A549 (cell line): ENCODE results near the gene CORO2B.

Source experiments
- EP300 ChIP-seq, 2 experiments: fragments of >200 bp; sonication (Bioruptor Twin); formaldehyde crosslinking; IDR thresholded peaks; 2 replicates in 1 of 2; 3 replicates in 1 of 2; pipeline ENCODE4 v1.6.1; 2016 to 2017
- MYC ChIP-seq: IDR thresholded peaks from 2 replicates; pipeline ENCODE4 v1.6.1; 2012; ENCODE audit warnings: mild to moderate bottlenecking, inconsistent platforms, low read length, improper control_type of control experiment, borderline replicate concordance
- PHF8 ChIP-seq: fragments of 200-600 bp; sonication (generic); IDR thresholded peaks from 2 replicates; pipeline ENCODE4 v1.6.1; 2016; ENCODE audit warnings: low read depth, mild to moderate bottlenecking, antibody characterized with exemption, moderate library complexity, borderline replicate concordance
- POLR2A ChIP-seq: IDR thresholded peaks from 2 replicates; pipeline ENCODE4 v1.6.1; 2012; ENCODE audit warnings: mild to moderate bottlenecking, low read length
- RAD21 ChIP-seq, 2 experiments: fragments of >200 bp in 1 of 2; sonication (Bioruptor Twin) in 1 of 2; formaldehyde crosslinking in 1 of 2; IDR thresholded peaks in 1 of 2; conservative IDR thresholded peaks in 1 of 2; 2 replicates in 1 of 2; 3 replicates in 1 of 2; pipeline ENCODE4 v1.6.1; 2012 to 2018; ENCODE audit warnings: inconsistent platforms in 1 of 2
- TP53 ChIP-seq: fragments of 250-450 bp; sonication (Bioruptor Pico); IDR thresholded peaks from 2 replicates; pipeline ENCODE4 v1.5.0; 2021; ENCODE audit warnings: mild to moderate bottlenecking, moderate library complexity
- TF ChIP-seq, protein P1 (sequence below): fragments of >200 bp; sonication (Bioruptor Twin); formaldehyde crosslinking; IDR thresholded peaks from 3 replicates; pipeline ENCODE4 v1.5.1; 2016
- TF ChIP-seq, protein P2 (sequence below): fragments of 200-600 bp; sonication (generic); IDR thresholded peaks from 2 replicates; pipeline ENCODE4 v1.6.1; 2016; ENCODE audit warnings: antibody characterized with exemption, mild to moderate bottlenecking, moderate library complexity
- TF ChIP-seq, protein P3 (sequence below): fragments of 250-450 bp; sonication (Bioruptor Pico); IDR thresholded peaks from 2 replicates; pipeline ENCODE4 v1.5.0; 2021; ENCODE audit warnings: mild to moderate bottlenecking, moderate library complexity, borderline replicate concordance
- TF ChIP-seq, protein P4 (sequence below): IDR thresholded peaks from 2 replicates; pipeline ENCODE4 v1.6.1; 2012

DNA sequence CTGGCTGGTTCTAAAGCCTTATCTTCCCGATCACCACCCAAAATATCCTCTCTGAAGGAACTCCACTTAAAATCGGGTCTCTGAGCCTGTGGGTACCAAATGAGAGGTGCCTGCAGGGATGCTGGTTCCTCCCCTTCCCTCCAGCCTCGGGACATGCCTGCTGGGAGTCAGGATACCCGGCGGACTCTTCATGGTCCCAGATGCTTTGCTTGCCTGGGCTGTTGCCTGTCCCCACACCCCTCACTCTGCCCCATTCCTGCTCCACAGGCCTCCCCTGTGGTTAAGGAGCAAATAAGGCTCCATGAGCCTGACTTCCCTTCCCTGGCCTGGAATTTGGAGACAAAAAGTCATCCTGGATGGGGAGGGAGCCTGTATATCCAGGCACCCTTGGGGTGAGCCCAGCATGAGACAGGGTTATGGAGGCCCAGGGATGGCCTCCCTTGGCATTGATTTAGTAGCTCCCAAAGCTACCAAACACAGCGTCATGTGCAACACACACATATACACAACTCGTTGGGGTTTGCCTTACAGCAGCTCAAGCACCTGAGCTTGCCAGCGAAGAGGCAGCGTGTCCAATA is 12.3 kb upstream of the CORO2B start:
- TF ChIP-seq, protein P1, sequence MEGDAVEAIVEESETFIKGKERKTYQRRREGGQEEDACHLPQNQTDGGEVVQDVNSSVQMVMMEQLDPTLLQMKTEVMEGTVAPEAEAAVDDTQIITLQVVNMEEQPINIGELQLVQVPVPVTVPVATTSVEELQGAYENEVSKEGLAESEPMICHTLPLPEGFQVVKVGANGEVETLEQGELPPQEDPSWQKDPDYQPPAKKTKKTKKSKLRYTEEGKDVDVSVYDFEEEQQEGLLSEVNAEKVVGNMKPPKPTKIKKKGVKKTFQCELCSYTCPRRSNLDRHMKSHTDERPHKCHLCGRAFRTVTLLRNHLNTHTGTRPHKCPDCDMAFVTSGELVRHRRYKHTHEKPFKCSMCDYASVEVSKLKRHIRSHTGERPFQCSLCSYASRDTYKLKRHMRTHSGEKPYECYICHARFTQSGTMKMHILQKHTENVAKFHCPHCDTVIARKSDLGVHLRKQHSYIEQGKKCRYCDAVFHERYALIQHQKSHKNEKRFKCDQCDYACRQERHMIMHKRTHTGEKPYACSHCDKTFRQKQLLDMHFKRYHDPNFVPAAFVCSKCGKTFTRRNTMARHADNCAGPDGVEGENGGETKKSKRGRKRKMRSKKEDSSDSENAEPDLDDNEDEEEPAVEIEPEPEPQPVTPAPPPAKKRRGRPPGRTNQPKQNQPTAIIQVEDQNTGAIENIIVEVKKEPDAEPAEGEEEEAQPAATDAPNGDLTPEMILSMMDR: no peak
- TF ChIP-seq RAD21 (conservative IDR thresholded peaks at IDR 0.05 in 1 of 2, IDR thresholded peaks at IDR 0.05 in 1 of 2) (no peak), POLR2A (no peak), PHF8 (no peak), TP53 (CRISPR knock-in tag) (no peak), MYC (no peak), EP300 (IDR thresholded peaks at IDR 0.05) (no peak)
- TF ChIP-seq, protein P2, sequence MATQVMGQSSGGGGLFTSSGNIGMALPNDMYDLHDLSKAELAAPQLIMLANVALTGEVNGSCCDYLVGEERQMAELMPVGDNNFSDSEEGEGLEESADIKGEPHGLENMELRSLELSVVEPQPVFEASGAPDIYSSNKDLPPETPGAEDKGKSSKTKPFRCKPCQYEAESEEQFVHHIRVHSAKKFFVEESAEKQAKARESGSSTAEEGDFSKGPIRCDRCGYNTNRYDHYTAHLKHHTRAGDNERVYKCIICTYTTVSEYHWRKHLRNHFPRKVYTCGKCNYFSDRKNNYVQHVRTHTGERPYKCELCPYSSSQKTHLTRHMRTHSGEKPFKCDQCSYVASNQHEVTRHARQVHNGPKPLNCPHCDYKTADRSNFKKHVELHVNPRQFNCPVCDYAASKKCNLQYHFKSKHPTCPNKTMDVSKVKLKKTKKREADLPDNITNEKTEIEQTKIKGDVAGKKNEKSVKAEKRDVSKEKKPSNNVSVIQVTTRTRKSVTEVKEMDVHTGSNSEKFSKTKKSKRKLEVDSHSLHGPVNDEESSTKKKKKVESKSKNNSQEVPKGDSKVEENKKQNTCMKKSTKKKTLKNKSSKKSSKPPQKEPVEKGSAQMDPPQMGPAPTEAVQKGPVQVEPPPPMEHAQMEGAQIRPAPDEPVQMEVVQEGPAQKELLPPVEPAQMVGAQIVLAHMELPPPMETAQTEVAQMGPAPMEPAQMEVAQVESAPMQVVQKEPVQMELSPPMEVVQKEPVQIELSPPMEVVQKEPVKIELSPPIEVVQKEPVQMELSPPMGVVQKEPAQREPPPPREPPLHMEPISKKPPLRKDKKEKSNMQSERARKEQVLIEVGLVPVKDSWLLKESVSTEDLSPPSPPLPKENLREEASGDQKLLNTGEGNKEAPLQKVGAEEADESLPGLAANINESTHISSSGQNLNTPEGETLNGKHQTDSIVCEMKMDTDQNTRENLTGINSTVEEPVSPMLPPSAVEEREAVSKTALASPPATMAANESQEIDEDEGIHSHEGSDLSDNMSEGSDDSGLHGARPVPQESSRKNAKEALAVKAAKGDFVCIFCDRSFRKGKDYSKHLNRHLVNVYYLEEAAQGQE: no peak
- TF ChIP-seq, protein P3, sequence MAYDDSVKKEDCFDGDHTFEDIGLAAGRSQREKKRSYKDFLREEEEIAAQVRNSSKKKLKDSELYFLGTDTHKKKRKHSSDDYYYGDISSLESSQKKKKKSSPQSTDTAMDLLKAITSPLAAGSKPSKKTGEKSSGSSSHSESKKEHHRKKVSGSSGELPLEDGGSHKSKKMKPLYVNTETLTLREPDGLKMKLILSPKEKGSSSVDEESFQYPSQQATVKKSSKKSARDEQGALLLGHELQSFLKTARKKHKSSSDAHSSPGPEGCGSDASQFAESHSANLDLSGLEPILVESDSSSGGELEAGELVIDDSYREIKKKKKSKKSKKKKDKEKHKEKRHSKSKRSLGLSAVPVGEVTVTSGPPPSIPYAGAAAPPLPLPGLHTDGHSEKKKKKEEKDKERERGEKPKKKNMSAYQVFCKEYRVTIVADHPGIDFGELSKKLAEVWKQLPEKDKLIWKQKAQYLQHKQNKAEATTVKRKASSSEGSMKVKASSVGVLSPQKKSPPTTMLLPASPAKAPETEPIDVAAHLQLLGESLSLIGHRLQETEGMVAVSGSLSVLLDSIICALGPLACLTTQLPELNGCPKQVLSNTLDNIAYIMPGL (CRISPR knock-in tag): no peak
- TF ChIP-seq, protein P4, sequence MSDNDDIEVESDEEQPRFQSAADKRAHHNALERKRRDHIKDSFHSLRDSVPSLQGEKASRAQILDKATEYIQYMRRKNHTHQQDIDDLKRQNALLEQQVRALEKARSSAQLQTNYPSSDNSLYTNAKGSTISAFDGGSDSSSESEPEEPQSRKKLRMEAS: no peak
